Stimulated activated CD8-positive, alpha-beta memory T cell treated with anti-CD3 and anti-CD28 coated beads, Interleukin-7, amount 100 ng/mL, for 48 hours (primary cell): ENCODE results near the gene ACSL5.
"Not testable (repeated sequence)": the region's sequence is repeated elsewhere in the genome, so short reads cannot be mapped to it uniquely, and the experiment has no call there.

ENCODE experiments used
- DNase-seq, 2 donors: peaks; one replicate each; pipeline ENCODE4 v3.0.0-alpha.2; 2020; ENCODE audit warnings: low read depth in 1 of 2; ENCODE audit errors: extremely low read depth in 1 of 2

ACSL5 gene

DNA sequence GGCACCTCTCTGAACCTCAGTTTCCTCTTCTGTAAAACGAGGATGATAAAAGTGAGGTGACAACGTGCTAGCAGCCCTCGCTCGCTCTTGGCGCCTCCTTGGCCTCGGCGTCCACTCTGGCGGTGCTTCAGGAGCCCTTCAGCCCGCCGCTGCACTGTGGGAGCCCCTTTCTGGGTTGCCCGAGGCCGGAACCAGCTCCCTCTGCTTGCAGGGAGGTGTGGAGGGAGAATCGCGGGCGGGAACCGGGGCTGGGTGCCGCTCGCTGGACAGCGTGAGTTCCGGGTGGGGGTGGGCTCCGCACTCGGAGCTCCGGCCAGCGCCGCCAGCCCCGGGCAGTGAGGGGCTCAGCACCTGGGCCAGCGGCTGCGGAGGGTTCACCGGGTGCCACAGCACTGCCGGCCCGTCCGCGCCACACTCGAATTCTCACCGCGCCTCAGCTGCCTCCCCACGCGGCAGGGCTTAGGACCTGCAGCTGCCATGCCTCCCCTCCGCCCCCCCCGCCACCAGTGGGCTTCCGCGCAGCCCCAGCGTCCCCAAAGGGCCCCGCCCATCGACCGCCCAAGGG, 24.3 kb upstream of the ACSL5 start:
- DNase-seq, result no peak

DNA sequence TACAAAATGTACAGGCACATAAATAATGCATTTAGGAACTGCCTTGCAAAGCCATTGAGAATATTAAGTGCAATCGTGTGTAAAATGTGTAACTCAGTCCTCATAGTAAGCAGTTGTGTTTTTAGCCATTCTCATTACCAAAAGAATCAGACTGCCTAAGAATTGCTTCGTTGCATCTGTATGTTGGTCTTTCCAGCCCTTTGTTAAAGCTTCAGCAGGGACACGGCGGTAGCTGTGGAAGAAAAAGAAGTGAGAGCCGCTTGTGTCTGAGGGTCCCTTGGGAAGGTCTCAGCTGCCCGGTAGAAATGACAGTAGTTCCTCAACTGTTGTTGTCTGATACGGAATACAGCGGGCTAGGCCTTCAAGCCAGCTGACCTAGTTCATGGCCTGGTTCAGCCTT, 22.8 kb upstream of the ACSL5 start:
- no peak for DNase-seq

DNA sequence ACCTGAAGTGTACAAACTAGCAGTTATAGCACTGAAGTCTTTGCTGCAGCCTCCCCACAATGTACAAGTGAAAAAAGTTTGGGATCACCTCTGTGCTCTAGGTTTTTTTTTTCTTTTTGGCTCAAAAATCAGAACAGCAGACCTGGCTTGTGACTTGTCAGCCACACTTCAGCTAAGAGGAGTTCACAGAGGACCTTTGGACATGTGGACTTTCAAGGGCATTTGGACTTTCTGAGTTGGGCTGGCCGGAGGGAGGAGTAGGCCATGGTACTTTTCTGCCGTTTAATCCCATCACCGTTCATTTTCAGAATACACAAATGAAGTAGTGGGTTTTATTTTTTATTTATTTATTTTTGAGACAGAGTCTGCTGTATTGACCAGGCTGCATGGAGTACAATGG, 21.9 kb upstream of the ACSL5 start:
- no peak for DNase-seq

DNA sequence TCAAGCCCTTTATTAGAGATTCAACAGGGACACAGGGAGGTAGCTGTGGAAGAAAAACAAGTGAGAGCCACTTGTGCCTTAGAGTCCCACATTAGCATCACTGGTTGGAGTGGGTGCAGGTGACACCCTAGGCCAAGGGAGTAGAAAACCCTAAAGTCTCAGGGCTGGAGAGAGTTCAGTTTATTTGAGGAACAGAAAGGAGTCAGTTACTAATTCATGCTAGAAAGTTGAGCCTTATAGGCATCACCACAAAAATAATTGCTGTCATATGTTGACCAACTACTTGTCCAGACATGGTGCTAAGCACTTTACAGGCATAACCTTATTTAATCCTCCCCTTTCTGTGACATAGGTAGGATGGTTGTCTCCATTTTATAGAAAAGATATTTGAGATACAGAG, 20.9 kb upstream of the ACSL5 start:
- no peak for DNase-seq

GRCh38 chr10:112356686-112357085, 17.2 kb upstream of the ACSL5 start:
- no peak for DNase-seq

DNA sequence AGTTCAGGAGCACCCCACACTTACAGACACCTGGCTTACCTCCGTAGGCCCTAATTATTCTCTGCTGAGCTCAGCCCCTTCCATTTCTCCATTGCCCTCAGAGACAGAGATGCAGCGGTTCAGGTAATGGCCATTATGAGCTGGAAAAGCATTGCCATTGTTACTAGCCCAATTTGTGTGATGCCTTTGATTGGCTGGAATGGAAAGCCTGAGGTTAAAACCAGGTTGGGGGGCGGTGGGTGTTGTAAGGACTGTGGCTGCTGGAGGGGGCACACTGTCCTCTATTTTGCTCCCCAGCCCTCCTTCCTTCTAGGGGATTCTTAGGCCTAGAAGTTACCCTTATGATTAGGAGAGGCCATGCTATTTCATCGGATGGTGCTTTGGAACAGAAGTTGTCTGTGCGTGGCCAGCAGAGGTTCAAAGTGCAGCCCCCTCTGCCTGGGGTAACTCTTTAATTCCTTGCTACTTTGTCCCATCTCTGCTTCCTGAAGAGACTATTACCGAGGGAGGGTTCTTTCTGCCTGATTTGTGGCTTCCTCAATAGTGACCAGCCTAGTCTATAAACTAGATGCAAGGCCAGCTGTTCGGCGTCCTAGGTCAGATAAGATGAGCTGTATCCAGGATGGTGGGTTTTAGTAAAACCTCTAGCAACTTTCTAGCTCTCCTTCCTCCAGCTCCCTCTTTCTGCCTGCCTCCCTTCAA, 14.2 kb upstream of the ACSL5 start:
- no peak for DNase-seq

DNA sequence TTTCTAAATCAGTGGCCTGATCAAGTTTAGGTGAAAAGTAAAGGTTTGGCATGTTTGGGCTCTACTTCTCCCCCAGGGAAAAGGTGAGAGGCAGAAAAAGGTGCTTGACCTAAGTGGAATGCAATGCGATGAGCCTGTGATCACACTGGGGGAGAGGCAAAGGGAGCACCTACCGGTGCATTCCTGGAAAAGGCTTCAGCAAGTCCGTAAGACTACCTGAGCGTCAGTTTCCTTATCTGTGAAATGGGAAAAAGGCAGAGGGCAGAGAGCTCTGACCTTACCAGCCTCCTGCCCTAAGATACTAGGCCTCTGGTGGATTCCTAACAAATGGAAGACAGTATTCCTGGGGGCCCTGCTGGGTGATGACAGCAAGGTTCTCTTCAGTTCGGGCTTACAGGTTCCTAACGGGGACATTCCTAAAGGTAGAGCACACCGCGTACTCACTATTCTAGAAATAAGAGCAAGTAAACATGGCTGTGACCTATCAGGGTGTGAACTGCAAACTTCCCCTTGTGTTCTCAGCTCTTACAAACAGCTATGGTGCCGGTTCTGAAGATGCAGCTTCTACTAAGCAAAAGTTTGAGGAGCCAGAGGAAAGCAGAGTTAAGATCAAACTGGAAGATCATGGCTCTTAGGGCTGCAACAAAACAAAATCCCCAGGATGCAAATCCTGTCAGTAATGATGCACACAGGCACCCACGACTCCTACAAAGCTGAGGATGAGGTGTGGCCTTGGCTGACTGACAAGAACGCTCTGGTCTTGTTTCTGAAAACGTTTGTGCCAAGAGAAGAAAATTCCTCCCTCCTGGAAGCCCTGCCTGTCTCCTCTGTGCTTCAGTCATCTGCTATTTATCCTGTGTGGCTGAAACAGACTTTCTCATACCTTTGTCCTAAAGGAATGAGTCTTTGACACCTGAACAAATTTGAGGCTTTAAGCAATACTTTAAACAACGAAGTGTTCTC, 13.3 kb upstream of the ACSL5 start:
- no peak for DNase-seq

GRCh38 chr10:112361951-112362751, 11.8 kb upstream of the ACSL5 start:
- DNase-seq, result no peak

DNA sequence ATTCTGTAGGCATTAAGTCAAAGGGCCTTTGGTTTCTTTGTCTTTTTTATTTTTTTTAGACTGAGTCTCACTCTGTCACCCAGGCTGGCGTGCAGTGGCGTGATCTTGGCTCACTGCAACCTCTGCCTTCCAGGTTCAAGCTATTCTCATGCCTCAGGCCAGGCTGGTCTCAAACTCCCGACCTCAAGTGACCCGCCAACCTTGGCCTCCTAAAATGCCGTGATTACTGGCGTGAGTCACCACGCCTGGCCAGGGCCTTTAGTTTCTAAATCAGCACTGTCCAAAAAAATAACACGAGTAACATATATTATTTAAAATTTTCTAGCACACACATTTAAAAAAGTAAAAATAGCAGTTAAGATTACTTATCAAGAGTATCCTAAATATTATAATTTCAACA, 11.1 kb upstream of the ACSL5 start:
- no peak for DNase-seq

DNA sequence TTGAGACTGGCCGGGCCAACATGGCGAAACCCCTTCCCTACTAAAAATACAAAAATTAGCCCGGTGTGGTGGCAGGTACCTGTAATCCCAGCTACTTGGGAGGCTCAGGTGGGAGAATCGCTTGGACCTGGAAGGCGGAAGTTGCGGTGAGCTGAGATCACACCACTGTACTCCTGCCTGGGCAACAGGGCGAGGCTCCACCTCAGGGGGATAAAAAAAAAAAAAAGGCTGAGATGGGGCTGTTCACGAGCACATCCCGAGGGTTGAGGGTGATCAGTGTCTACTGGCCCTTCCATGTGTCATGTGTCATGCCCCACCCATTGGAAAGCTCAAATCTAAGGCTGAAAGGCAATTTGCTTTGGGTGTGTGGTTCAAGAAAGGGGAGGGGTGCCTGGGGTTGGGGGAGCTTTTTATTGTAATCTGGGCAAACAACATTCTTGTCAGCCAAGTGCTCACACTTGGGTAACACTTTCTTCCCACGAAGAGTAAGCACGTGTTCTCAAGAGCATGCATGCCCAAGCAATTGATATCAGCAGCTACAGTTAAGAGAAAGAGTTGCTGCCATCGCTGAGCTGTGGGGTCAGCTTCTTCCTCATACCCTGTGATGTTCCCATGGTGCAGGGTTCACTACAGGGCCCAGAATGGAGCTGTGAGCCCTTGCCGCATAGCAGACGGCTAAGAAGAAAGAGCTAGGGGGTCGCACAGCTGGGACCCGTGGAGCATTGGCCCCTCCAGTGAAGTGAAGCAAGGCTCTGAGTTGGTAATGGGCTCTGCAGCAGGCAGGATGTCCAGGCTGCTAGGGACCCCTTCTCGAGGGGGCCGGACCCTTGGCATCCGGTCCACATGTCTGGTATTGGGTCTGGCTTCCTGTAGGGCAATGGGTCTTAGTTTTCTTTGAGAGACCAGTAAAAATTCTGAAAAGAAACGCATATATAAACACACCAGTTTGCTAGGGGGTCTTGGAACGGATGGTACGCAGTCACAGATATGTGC, 9.9 kb upstream of the ACSL5 start:
- DNase-seq, result no peak

GRCh38 chr10:112365014-112365432, 8.9 kb upstream of the ACSL5 start:
- no peak for DNase-seq

GRCh38 chr10:112365451-112365850, 8.5 kb upstream of the ACSL5 start:
- DNase-seq, result no peak

- DNase-seq, result no peak
These were observed 6.9 kb upstream of the ACSL5 start for GRCh38 chr10:112366992-112367391.

DNA sequence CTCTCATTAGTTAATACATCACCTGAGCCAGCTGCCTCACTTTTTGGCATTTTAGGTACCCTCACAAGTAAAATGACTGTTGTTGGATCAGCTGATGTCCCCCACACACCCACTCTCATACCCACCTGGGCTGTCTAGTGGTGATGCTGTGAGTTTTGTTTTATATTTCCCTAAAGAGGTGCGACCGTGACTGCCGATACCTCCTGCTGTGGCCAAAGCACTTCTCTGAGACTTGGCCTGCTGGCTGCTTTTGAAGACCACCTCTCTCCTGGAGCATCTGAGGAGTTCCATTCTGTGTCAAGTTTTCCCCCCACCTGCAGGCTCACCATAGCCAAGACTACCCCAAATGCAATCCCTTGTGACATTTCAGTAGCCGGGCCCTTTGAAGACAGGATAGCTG, 6.4 kb upstream of the ACSL5 start:
- no peak for DNase-seq

DNA sequence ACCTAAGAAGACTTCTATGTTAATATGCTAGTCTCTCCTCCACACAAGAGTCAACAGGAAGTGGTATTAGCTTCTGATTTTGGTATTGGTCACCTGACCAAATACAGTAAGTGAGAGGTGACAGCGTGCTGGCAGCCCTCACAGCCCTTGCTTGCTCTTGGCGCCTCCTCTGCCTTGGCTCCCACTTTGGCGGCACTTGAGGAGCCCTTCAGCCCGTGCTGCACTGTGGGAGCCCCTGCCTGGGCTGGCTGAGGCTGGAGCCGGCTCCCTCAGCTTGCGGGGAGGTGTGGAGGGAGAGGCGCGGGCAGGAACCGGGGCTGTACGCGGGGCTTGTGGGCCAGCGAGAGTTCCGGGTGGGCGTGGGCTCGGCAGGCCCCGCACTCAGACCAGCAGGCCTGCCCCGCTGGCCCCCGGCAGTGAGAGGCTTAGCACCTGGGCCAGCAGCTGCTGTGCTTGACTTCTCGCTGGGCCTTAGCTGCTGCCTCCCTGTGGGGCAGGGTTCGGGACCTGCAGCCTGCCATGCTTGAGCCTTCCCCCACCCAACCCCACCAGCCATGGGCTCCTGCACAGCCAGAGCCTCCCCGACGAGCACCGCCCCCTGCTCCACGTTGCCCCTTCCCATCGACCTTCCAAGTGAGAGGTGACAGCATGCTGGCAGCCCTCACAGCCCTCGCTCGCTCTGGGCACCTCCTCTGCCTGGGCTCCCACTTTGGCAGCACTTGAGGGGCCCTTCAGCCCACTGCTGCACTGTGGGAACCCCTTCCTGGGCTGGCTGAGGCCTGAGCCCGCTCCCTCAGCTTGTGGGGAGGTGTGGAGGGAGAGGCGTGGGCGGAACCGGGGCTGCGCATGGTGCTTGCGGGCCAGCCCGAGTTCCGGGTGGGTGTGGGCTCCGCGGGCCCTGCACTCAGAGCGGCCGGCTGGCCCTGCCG, 4.2 kb upstream of the ACSL5 start:
- DNase-seq, result no peak

- DNase-seq, result no peak
These were observed 3.5 kb upstream of the ACSL5 start for GRCh38 chr10:112370424-112370819.

- DNase-seq, result not testable (repeated sequence)
These were observed 2.6 kb upstream of the ACSL5 start for GRCh38 chr10:112371326-112371725.

DNA sequence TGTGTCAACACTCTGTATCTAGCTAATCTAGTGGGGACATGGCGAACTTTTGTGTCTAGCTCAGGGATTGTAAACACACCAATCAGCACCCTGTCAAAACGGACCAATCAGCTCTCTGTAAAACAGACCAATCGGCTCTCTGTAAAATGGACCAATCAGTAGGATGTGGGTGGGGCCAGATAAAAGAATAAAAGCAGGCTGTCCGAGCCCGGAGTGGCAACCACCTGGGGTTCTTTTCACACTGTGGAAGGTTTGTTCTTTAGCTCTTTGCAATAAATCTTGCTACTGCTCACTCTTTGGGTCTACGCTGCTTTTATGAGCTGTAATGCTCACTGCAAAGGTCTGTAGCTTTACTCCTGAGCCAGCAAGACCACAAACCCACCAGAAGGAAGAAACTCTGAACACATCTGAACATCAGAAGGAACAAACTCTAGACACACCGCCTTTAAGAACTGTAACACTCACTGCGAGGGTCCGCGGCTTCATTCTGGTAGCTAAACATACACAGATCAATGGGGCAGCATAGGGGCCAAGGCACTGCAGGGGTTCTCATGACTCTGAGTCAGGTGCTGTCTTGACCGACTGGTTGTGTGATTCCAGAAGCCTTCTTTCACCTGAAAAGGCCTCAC, 1.6 kb upstream of the ACSL5 start:
- not testable (repeated sequence) for DNase-seq
